Measurements from ENCODE around the gene INSIG2. TPM values are rescaled to one million over a fixed set of nuclear protein-coding genes. Genes with fewer than 3 reads are reported as not detected.

The INSIG2 gene
- total and polyA plus RNA-seq, 12 donors = 5.6 to 19.3 (median 13.5) TPM

DNA sequence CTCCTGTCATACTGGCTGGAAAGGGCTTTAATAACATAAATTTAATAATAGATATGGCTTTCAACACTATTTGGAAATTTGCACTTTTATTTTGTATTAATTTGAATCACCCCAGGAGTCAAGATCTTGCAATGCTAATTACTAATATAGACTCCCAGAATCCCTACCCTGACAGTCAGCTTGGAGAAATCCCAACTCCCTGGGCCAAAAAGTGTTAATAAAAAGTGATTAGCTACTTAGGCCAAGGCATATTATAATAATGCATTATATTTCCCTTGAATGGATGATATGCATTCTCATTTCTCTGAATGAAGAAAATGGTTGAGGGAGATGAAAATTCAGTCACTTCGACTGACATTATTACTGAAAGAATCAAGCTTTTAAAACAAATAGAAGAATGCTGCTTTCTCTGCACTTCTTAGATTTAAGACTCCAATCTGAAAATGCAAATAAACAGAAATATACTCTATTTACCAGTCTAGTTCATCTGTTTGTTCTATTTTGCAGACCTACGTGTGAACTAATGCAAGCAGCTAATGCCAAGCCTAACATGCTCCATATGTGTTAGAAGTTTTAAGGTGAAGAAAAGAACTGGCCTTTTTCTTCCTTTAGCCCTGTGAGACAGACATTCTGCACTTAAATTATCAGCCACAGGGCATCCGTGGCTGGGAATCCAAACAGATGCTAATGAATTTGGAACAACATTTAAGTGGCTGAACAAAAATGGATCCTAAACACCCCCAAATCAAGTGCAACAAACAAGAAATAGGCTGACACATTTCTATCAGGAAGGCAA is 33.9 kb upstream of the INSIG2 start:
- Histone ChIP-seq H3K9me3 (no peaks in the 10 kb centered on the region), H3K36me3 (no peaks in the 10 kb centered on the region), H3K27me3 (peaks cover 0 to 78% (median 37%) of the 10 kb centered on the region in 7 donors), H3K4me1 (peaks cover 0 to 44% (median 0%) of the 10 kb centered on the region in 9 donors), H3K27ac (no peak overlapping the region), H3K4me3 (no peak overlapping the region)
- no peak for DNase-seq
- TF ChIP-seq, protein P1, sequence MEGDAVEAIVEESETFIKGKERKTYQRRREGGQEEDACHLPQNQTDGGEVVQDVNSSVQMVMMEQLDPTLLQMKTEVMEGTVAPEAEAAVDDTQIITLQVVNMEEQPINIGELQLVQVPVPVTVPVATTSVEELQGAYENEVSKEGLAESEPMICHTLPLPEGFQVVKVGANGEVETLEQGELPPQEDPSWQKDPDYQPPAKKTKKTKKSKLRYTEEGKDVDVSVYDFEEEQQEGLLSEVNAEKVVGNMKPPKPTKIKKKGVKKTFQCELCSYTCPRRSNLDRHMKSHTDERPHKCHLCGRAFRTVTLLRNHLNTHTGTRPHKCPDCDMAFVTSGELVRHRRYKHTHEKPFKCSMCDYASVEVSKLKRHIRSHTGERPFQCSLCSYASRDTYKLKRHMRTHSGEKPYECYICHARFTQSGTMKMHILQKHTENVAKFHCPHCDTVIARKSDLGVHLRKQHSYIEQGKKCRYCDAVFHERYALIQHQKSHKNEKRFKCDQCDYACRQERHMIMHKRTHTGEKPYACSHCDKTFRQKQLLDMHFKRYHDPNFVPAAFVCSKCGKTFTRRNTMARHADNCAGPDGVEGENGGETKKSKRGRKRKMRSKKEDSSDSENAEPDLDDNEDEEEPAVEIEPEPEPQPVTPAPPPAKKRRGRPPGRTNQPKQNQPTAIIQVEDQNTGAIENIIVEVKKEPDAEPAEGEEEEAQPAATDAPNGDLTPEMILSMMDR (IDR thresholded peaks at IDR 0.05) = no peak
- no peak for ATAC-seq
- 53 to 54% methylated on average over 3 of the region's 3 CpGs for WGBS, 2 donors
- intact Hi-C loops (cut with DNase I) = loop anchor here in 1 of 10 donors (5.0 kb wide), 1 partner anchor 803 kb away; no protein-coding TSS in a partner anchor

DNA sequence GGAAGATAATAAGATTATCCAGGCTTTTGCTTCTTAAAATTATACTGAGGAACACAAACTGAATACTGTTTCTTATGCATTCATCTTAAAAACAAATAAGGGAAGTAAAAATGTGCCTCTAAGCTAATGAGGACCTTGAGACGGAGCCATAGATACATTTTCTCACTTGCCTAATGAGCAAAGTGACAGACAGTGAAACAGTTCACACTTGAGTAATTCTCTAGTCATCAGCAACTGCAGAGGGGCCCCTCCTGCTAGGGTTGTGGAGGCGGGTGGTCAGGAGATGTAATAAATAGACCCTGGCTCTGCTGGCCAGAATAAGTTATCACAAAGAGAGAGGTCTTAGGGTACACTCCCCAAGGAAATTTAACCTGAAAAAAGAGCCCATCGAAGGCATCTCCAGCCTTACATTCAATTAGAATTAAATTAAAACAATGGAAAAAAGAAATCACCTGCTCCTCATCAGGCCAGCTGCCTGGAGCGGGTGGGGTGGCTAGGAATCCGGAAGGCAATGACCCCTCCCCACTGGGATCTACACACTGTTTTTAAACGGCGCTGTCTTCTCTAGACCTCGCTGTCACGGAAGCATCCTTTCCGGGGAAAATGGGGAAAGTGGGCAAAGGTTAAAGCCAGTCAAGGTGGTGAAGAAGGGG is 32.6 kb upstream of the INSIG2 start:
- intact Hi-C loops (cut with DNase I) = no loop called here
- Histone ChIP-seq H3K36me3 (no peaks in the 10 kb centered on the region), H3K27me3 (peaks cover 0 to 70% (median 32%) of the 10 kb centered on the region in 7 donors), H3K27ac (peak overlapping the region in 1 of 10 donors; percentile 59), H3K4me3 (no peak overlapping the region), H3K9me3 (no peaks in the 10 kb centered on the region), H3K4me1 (peaks cover 0 to 43% (median 0%) of the 10 kb centered on the region in 9 donors)
- DNase-seq (no peak), ATAC-seq (no peak)
- WGBS, 2 donors = 72% methylated on average over 10 of the region's 10 CpGs
- TF ChIP-seq, protein P1 (IDR thresholded peaks at IDR 0.05) = no peak

GRCh38 chr2:118056165-118056534 is 32.1 kb upstream of the INSIG2 start:
- 46 to 49% methylated on average over 3 of the region's 3 CpGs for WGBS, 2 donors

DNA sequence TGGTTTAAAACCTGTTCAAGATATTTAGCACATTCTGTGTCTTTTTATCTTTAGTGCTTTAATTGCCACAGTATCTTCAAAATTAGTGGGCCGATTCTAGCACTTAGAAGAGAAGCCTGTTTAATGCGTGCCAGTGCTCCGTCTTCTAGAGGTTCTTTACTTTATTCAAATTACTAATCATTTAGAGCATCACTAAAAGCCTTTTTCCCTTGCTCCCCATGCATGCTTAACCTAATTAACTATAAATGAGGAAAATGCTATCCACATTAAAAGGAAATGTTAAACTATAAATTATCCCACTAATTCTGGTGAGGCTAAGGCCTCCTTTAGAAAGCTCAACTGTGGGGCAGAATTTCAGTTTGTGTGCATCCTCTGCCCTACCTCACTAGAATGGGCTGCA is 31.5 kb upstream of the INSIG2 start:
- H3K27me3 ChIP-seq = peaks cover 0 to 70% (median 28%) of the 10 kb centered on the region in 7 donors

More at GRCh38 chr2:118056165-118056534, 32.1 kb upstream of the INSIG2 start:
- no peaks in the 10 kb centered on the region for H3K9me3 ChIP-seq
- TF ChIP-seq, protein P1 (IDR thresholded peaks at IDR 0.05) = no peak
- peaks cover 0 to 48% (median 0%) of the 10 kb centered on the region in 9 donors for H3K4me1 ChIP-seq
- H3K27me3 ChIP-seq = peaks cover 0 to 70% (median 31%) of the 10 kb centered on the region in 7 donors
- ATAC-seq (peak in 7 of 8 donors; percentile 30 to 82 (median 49)), DNase-seq (no peak)
- H3K27ac ChIP-seq = peak overlapping the region in 1 of 10 donors; percentile 66
- no peaks in the 10 kb centered on the region for H3K36me3 ChIP-seq
- H3K4me3 ChIP-seq = no peak overlapping the region
- intact Hi-C loops (cut with DNase I) = no loop called here

More for the DNA sequence above, 31.5 kb upstream of the INSIG2 start:
- 86 to 91% methylated on average over 3 of the region's 3 CpGs for WGBS, 2 donors
- no peaks in the 10 kb centered on the region for H3K9me3 ChIP-seq
- no peaks in the 10 kb centered on the region for H3K36me3 ChIP-seq
- no peak for DNase-seq
- H3K27ac ChIP-seq = peak overlapping the region in 1 of 10 donors; percentile 66
- TF ChIP-seq, protein P1 (IDR thresholded peaks at IDR 0.05) = no peak
- no peak overlapping the region for H3K4me3 ChIP-seq
- H3K4me1 ChIP-seq = peaks cover 0 to 54% (median 0%) of the 10 kb centered on the region in 9 donors
- intact Hi-C loops (cut with DNase I) = no loop called here
- no peak for ATAC-seq
